CD4-positive, alpha-beta T cell treated with Interleukin-4 for 4 hours (primary cell): ENCODE results near the gene ALOX12.

Source experiments
- DNase-seq: peaks from one replicate; pipeline ENCODE4 v3.0.0-alpha.2; 2020

Gene ALOX12

DNA sequence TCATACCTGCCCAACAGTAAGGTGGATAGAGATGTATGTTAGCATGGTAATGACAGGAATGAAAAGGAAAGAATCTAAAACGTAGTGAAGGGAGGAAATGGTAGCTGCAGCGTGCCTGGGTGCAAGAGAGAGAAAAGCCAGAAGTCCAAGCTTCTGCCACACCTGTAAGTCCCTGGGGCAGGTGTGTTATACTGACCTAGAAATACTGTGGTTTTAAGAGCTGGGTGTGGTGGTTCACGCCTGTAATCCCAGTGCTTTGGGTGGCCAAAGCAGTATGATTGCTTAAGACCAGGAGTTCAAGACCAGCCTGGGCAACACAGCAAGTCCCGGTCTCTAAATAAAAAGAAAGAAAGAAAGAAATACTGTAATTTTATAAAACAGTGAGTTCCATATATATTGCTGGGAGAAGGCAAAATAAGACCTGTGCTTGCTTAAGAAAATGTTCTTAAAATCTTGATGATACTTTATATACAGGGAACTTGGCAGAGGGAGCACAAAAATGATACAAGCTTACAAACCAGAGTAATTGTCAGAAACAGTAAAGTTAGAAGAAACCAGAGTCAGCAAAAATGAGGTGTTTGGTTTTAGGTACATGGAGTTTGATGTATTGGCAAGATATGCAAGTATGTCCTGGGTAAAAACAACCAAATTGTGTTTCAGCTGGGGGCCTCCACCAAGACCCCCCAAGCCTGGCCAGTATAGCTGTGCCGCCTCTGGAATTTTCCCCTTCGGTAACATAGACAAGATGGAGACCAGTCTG, 6.6 kb downstream of the ALOX12 start:
- no peak for DNase-seq

- DNase-seq, result no peak
Observed at GRCh38 chr17:7003745-7004144, 7.9 kb downstream of the ALOX12 start.

GRCh38 chr17:7004398-7005253, 8.8 kb downstream of the ALOX12 start:
- DNase-seq, result peak; percentile 84

- no peak for DNase-seq
Observed at GRCh38 chr17:7005716-7006115, 9.9 kb downstream of the ALOX12 start.

DNA sequence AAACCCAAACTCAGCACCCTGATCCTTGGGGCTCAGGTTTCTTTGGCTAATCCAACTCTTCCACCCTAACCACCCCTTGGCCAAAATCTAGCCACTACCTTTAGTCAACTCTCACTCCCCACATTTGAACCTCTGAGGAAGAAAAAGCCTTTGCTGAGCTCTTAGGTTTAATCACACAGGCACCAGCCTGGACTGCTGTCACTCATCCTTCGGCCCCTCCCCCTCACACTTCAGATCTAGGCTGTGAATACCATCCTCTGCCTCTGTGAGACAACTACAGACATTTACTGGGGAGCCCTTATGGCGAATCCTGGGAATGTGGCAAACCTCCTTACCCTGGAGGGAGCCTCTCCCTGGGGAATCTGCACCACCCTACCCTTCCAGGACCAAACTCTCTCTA, 11.3 kb downstream of the ALOX12 start:
- no peak for DNase-seq

DNA sequence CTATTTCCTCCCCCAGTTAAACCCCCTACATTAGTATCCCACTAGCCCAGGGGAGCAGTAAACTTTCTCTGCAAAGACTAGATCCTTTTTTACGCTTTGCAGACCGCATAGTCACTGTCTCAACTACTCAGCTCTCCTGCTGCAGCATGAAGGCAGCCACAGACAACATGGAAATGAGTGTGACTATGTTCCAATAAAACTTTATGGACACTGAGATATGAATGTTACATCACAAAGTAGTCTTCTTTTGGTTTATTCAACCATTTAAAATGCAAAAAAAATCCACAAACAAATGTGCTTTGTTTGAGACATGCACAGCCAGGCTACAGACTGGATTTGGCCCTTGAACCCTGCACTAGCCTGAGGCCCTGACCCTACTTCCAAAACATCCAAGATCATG, 14.7 kb downstream of the ALOX12 start:
- no peak for DNase-seq

GRCh38 chr17:7011415-7011814, 15.6 kb downstream of the ALOX12 start:
- no peak for DNase-seq

GRCh38 chr17:7011942-7012254, 16.0 kb downstream of the ALOX12 start:
- DNase-seq, result no peak

- DNase-seq, result peak; percentile 99
Observed at GRCh38 chr17:7014261-7014994, 18.6 kb downstream of the ALOX12 start.

GRCh38 chr17:7014995-7015958, 19.4 kb downstream of the ALOX12 start:
- DNase-seq, result peak; percentile 93

- DNase-seq, result no peak
Observed at GRCh38 chr17:7016418-7016817, 20.6 kb downstream of the ALOX12 start.

GRCh38 chr17:7016886-7017826, 21.3 kb downstream of the ALOX12 start:
- no peak for DNase-seq

DNA sequence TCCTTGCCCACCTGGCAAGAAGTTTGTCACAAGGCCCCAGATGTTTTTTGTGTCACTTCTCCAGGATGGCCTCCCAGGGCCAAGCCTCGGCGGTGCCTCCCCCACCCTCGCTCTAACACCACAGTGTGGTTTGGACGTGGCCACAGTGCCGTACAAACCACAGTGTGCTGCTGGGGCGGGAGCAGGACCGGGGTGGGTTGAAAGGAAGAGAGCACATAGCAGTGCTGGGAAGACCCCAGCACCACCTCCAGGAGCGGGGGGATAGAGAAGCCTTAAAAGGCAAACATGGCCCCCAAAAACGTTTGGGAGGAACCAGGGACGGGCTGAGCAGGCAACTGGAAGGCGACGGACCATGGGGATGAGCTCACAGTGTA, 22.0 kb downstream of the ALOX12 start:
- DNase-seq, result no peak

DNA sequence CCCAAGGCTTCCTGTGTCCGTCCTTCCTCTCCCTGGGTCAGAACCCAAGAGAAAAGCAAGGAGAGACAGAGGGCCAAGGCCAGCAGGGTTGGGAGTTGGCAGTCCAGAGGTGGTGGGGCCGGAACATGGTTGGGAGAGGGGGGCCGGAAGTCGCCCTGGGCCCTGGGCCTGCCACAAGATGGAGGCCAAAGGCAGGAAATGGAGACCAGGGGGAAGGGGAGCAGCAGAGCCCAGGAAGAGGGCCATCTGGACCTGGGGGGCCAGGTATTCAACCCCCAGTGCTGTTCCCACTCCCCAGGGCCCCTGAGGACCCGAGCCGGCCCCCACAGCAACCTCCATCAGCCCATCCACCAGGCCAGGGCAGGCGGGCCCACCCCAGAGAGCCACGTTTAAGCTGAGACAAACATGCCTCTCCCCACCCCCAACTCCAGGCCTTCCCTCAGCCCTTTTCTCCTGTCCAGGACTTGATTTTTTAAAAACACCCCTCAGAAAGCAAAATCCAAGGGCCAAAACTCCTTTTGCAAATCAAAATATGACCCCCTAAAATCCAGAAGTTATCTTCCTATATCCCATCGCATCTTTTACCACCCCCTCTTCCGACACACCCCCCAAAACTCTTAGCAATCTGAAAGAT, 22.6 kb downstream of the ALOX12 start:
- no peak for DNase-seq

DNA sequence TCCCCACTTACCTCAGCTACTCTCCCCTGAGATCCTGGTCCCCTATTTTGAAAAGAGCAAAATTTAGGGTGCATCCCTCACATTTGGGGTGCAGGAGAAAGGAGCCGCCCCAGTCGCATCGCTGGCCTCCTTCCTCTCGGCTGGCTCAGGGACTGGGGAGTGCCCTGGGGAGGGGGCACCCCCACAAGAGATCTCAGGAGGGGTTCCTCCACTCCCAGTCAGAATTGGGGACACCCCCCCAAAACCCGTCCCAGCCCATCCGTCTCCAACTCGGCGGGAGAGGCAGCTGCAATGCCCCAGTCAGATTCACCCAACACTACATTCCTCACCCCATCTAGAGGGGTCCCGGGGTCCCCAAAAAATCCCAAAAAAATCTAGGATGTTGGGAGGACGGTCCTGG, 23.5 kb downstream of the ALOX12 start:
- DNase-seq, result no peak

DNA sequence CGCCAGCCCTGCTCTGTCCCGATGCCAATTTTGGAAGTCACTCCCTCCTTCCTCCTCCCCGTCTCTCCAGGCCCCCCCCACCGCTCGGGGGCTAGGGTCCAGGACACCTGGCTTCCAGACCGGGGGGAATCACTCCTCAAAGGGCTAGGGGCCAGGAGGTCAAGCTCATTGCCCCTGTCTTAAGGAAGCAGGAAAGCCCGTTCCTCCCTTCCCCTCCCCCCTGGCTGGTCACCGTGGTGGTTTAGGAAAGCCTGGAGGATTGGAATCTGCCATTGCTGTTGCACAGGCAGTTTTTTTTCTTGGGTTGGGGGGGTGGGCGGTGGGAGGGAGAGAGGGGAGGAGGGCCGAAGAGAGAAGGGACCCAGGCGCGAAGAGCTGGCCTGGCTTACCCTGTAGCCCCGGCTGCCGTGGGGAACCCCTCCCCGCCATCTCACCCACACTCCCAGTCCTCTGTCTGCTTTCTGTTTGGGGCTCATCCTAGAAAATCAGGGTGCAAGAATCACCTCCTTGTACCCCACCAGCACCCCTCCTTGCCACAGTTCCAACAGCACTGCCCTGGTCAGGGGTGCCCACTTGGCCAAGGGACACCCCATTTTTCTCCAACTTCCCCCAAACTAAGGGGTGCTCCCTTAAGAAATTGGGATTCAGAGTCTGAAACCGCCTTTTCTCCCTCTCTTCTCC, 24.1 kb downstream of the ALOX12 start:
- no peak for DNase-seq

DNA sequence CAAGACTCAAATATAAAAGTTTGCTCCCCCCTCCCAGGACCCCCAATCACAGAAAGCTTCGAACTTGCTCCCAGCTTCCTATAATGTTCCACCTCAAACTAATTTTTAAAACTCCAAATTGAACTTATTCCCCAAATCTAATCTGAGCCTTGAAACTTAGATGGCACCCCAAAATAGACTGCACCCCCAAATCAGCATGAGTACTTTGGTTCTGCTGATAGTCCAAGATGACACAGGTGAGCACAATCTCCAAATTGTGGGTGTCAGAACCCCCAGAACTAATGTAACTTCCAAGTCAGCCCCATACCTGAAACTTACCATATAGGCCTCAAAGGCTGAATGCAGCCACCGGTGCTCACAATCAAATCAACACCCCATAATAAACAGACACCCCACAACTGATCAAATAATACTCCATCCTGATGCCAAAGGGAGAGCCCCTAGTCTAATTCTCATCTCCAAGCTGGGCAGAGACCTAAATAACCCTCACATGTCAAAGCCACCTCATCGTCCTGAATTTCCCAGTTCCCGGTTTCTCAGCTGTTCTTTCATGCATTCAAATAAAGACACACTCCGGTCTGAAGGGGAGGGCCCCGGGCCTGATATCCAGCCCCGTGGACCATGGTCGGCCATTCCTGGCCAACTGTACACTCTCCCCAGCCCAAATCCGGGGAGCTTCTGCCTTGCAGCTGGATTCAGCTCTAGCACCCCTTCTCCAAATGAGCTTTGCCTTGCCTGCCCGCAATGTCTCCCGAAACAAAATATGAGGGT, 25.2 kb downstream of the ALOX12 start:
- no peak for DNase-seq

DNA sequence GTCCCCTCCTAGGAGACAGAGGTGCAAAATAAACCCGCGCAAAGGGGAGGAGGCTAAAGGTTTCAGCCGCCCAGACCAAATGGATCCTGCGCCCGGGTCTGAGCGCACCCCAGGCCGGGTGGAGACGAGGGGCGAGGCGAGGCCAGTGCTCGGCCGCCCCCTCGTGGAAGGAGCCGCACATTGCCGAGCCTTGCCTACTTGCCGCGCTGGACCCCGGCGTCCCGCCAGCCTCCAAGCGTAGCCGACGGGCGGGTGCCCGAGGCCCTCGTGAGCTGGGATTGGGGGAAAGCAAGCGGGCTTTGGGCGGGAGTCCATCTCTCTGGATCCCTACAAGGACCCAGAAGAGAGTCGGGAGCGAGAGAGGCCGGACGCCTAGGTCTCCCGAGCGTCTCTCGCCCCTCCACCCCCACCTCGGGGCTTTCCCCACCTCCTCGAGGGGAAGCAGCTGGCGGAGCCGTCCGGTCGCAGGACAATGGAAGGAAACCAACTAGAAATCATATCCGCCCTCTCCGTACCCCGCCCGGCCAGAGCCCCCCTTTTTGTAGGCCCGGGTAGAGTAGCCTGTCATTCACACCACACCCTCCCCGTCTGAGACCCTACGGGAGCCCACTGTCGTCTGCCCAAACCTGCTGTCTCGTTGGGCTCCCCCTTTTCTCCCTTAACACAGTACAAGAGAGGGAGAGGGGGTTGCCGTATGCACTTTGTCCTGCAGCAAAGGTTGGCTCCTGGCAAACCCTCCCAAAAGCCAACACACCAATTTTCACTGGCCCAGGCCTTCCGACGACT, 26.3 kb downstream of the ALOX12 start:
- peak; percentile 69 for DNase-seq
